HL-60 (cell line): ENCODE measurements around the gene ANKRD28.

Experiments
- CTCF ChIP-seq: IDR thresholded peaks from one replicate; pipeline ENCODE4 v1.5.1; 2011; ENCODE audit warnings: low read length, control low read depth, inconsistent platforms; ENCODE audit not compliant: insufficient read depth
- POLR2AphosphoS5 ChIP-seq: IDR thresholded peaks from 2 replicates; pipeline ENCODE4 v1.6.1; 2012; ENCODE audit warnings: low read depth
- SPI1 ChIP-seq: IDR thresholded peaks from 2 replicates; pipeline ENCODE4 v1.6.1; 2012; ENCODE audit warnings: low read depth, mild to moderate bottlenecking, borderline replicate concordance
- TF ChIP-seq, protein P1 (sequence below): IDR thresholded peaks from 2 replicates; pipeline ENCODE4 v1.6.1; 2012; ENCODE audit warnings: low read depth; ENCODE audit not compliant: insufficient replicate concordance

- TF ChIP-seq CTCF (no peak), POLR2AphosphoS5 (no peak), SPI1 (no peak)
- TF ChIP-seq, protein P1, sequence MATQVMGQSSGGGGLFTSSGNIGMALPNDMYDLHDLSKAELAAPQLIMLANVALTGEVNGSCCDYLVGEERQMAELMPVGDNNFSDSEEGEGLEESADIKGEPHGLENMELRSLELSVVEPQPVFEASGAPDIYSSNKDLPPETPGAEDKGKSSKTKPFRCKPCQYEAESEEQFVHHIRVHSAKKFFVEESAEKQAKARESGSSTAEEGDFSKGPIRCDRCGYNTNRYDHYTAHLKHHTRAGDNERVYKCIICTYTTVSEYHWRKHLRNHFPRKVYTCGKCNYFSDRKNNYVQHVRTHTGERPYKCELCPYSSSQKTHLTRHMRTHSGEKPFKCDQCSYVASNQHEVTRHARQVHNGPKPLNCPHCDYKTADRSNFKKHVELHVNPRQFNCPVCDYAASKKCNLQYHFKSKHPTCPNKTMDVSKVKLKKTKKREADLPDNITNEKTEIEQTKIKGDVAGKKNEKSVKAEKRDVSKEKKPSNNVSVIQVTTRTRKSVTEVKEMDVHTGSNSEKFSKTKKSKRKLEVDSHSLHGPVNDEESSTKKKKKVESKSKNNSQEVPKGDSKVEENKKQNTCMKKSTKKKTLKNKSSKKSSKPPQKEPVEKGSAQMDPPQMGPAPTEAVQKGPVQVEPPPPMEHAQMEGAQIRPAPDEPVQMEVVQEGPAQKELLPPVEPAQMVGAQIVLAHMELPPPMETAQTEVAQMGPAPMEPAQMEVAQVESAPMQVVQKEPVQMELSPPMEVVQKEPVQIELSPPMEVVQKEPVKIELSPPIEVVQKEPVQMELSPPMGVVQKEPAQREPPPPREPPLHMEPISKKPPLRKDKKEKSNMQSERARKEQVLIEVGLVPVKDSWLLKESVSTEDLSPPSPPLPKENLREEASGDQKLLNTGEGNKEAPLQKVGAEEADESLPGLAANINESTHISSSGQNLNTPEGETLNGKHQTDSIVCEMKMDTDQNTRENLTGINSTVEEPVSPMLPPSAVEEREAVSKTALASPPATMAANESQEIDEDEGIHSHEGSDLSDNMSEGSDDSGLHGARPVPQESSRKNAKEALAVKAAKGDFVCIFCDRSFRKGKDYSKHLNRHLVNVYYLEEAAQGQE = no peak
Observed at GRCh38 chr3:15637131-15637951, 160.4 kb downstream of the ANKRD28 start.
